GM12892 (cell line): Measurements from ENCODE around the gene SEMG1. TPM values are rescaled to one million over a fixed set of nuclear protein-coding genes. Genes with fewer than 3 reads are reported as not detected.

Experiments
- DNase-seq: peaks from one replicate; pipeline ENCODE4 v3.0.0; 2011; ENCODE audit not compliant: insufficient read length
- FAIRE-seq: peaks from 2 replicates; lab custom pipeline; 2011; peaks lifted over from hg19 to GRCh38; lab: Jason Lieb, UNC
- POLR2A ChIP-seq: IDR thresholded peaks from 2 replicates; pipeline ENCODE4 v1.6.1; 2011; ENCODE audit warnings: low read depth, low read length, control low read depth
- POLR2AphosphoS5 ChIP-seq: IDR thresholded peaks from 2 replicates; pipeline ENCODE4 v1.6.1; 2011; ENCODE audit warnings: low read depth, low read length, control low read depth
- TAF1 ChIP-seq: IDR thresholded peaks from 2 replicates; pipeline ENCODE4 v1.6.1; 2011; ENCODE audit warnings: low read depth, mild to moderate bottlenecking, control low read depth, low read length, borderline replicate concordance
- polyA plus RNA-seq: library from polyadenylated mRNA; unstranded; fragments of >200 nt; gene quantifications from one replicate; pipeline ENCODE4 v1.2.1, GENCODE V29; 2012; ENCODE audit warnings: missing spikeins, inconsistent platforms; ENCODE audit not compliant: missing spikeins

Gene SEMG1, protein sequence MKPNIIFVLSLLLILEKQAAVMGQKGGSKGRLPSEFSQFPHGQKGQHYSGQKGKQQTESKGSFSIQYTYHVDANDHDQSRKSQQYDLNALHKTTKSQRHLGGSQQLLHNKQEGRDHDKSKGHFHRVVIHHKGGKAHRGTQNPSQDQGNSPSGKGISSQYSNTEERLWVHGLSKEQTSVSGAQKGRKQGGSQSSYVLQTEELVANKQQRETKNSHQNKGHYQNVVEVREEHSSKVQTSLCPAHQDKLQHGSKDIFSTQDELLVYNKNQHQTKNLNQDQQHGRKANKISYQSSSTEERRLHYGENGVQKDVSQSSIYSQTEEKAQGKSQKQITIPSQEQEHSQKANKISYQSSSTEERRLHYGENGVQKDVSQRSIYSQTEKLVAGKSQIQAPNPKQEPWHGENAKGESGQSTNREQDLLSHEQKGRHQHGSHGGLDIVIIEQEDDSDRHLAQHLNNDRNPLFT
- not detected for polyA plus RNA-seq

DNA sequence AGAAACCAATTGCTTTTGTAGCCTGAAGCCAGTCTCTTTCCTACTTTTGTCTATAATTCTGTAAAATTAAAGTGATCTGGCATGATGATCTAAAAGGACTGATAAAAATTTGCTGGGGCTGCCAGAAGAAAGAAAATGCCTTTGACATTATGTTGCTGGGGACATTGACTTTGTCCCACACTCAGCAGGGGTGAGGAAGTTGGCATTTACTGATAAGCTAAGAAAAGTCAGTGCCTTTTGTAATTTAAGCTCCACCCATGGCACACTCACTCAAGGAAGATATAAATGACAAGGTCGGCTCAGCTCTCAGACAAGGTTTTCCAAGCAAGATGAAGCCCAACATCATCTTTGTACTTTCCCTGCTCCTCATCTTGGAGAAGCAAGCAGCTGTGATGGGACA, at the start of gene SEMG1:
TSS of gene SEMG1 (plus strand) at position 309 of the 400 bp plus-strand sequence. CDS start at position 330, 21 bp downstream.
- TF ChIP-seq TAF1: no peak
- TF ChIP-seq POLR2A: no peak
- DNase-seq (no peak), FAIRE-seq (no peak)

GRCh38 chr20:45157962-45158361, 48.9 kb upstream of the SEMG1 start:
- TF ChIP-seq POLR2AphosphoS5: no peak
- TF ChIP-seq TAF1: no peak
- no peak for TF ChIP-seq POLR2A
- no peak for DNase-seq
- no peak for FAIRE-seq

DNA sequence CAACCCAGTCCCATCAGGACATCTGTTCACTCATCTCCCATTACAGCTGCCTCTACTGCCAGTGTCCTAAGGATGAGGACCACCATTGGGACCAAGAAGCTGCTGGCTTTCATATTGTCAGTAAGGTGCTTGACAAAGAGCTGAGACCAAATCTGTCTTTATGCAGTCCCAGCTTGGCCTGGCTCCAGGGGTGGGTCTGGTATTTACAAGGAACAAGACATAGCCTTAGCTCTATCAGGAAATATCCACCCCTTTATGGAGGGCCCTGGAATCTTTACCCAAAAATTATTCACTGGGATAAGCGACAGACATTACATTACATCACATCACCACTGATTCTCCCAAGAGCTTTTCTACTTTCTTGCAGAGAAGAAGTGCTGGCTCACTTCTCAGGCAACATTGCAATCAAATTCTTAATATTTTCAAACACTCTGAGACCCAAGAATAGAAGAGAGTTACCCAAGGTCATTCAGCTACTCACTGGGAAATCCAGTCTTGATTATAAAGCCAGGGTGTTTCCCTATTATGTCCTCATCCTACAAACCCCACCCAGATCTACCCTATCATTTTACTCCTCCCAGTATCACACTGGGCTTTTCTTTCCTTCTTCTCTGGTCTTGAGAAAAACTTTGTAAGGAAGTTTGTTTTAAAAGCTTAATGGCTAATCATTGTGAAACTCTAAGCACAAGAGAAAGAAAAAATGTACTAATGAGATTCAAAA, 43.6 kb upstream of the SEMG1 start:
- no peak for TF ChIP-seq POLR2A
- no peak for TF ChIP-seq TAF1
- no peak for TF ChIP-seq POLR2AphosphoS5
- no peak for FAIRE-seq
- no peak for DNase-seq

DNA sequence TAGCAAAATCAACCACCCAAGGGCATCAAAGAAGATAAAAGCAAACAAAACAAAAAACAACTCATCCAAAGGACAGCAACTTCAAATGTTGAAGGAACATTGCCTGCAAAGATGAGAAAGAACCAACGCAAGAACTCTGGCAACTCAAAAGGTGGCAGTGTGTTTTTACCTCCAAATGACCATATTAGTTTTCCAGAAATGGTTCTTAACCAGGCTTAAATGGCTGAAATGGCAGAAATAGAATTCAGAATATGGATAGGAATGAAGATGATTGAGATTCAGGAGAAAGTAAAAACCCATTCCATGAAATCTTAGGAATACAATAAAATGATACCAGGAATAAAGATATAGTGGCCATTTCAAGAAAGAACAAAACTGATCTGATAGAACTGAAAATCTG, 41.9 kb upstream of the SEMG1 start:
- TF ChIP-seq TAF1: no peak
- TF ChIP-seq POLR2A: no peak
- no peak for TF ChIP-seq POLR2AphosphoS5
- FAIRE-seq (no peak), DNase-seq (no peak)

- DNase-seq (no peak), FAIRE-seq (no peak)
- no peak for TF ChIP-seq POLR2AphosphoS5
- TF ChIP-seq TAF1: no peak
- no peak for TF ChIP-seq POLR2A
Measured at GRCh38 chr20:45173522-45173921, 33.3 kb upstream of the SEMG1 start.

DNA sequence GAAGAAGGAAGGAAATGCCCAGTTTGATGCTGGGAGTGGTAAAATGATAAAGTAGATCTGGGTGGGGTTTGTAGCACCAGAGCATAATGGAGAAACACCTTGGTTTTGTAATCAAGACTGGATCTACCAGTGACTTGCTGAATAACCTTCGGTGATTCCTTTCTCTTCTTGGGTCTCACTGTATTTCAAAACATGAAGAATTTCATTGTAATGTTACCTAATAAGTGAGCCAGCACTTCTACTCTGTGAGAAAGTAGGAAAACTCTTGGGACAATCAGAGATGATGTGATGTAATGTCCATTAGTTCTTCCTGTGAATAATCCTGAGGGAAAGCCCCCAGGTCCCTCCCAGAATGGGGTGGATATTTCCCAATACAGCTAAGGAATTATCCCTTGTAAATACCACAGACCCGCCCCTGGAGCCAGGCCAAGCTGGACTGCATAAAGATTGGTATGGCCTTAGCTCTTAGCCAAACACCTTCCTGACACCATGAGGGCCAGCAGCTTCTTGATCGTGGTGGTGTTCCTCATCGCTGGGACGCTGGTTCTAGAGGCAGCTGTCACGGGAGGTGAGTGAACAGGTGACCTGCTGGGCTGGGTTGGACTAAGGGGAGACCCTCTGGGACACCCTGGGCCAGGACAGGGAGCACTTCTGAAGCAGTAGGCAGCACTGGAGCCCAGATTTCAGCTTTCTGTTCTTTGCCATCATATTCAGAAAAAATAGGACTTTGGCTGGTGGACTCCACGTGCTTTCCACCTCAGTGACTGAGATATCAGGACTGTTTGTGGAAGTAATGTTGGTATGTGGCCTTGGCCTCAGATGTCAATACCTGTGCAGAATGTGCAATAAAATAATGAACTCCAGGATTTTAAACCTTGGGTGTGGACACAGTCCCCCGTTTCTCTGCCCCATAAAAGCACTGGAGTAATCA, 32.1 kb upstream of the SEMG1 start, which contains the start of gene PI3:
TSS of gene PI3 (plus strand) at position 469 of the 931 bp plus-strand sequence. CDS start at position 490, 21 bp downstream.
- DNase-seq: no peak
- no peak for FAIRE-seq
- TF ChIP-seq POLR2AphosphoS5 (no peak), POLR2A (no peak), TAF1 (no peak)

DNA sequence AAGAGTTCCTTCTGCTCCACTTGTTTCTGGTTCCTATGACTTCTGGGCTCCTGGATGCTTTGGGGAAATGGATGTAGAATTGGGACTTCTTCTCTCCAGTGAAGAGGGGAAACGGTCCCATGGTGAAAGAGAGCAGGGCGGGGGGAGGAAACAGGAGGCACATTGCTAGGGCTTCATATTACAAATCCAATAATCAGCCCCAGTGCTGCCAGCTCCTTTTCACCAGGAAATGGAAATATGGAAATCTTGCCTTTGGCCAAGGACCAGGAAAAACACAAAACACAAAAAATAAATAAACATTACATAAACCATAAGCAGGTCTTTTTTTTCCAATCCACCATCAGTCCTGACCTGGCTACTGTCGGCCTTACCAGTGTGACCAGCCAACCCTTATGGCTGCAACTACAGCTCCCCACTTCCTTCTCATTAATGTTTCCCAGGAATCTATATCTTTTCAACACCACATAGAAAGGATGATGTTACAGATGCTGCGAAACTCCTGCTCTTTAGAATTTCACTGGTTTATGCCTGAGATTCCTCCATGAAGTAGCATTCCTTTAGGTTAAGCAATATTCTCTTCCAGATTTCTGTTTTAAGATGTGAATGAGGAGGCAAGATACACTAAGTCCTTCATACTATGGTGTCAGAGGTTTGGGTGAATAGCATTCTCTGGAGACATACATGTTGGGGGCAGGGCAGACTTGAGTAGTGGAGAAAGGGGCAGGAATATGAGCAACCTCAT, 30.1 kb upstream of the SEMG1 start:
- FAIRE-seq (no peak), DNase-seq (no peak)

GRCh38 chr20:45179166-45179565, 27.7 kb upstream of the SEMG1 start:
- no peak for FAIRE-seq
- TF ChIP-seq POLR2AphosphoS5 (no peak), TAF1 (no peak), POLR2A (no peak)
- DNase-seq: no peak

More for the DNA sequence above, 30.1 kb upstream of the SEMG1 start:
- TF ChIP-seq POLR2AphosphoS5 (no peak), TAF1 (no peak), POLR2A (no peak)

DNA sequence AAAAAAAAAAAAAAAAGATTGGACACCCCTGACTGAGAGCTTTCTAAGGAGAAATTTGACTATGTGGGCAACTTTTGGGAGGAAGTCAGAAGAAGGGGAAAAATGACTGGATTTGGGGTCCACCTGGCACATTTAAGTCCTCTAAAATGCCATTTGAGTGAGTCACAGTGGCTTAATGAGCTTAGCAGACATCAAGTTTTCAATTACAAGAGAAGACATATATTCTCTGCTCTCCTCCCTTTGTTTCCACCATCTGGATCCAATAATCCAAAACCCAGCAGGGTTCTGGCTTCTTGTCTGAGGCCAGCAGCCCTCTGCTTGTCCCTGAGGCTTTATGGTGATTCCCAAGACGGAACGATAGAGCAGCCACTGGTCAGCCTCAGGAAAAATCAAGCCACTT, 25.2 kb upstream of the SEMG1 start:
- no peak for FAIRE-seq
- no peak for DNase-seq
- TF ChIP-seq POLR2AphosphoS5: no peak
- no peak for TF ChIP-seq TAF1
- no peak for TF ChIP-seq POLR2A

DNA sequence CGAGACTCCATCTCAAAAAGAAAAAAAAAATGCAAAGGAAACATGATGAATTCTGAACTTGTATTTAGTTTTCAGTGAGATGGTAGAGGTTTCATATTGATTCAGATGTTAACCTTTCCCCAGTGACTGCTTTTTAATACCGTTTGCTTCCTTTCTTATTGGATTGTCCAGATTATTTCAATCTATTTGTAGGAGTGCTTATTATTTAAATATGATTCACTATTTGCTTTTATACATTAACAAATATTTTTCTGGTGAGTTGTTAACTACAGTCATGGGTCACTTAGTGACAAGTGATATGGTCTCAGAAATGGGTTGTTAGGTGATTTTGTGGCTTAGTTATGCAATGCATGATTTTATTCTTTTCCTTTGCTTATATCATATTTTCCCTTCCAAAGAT, 23.7 kb upstream of the SEMG1 start:
- DNase-seq: no peak
- no peak for FAIRE-seq
- TF ChIP-seq TAF1 (no peak), POLR2A (no peak), POLR2AphosphoS5 (no peak)
